B cell (primary cell): ENCODE data around the gene ERMARD. TPM values are rescaled to one million over a fixed set of nuclear protein-coding genes. Genes with fewer than 3 reads are reported as not detected.

ENCODE experiments used
- ATAC-seq: fragments of 200-7000 bp; cut with Tn5 transposase; one replicate; pipeline ENCODE4 v1.10.0; 2021; ENCODE audit warnings: low read depth, mild to moderate bottlenecking, moderate number of reproducible peaks, moderate library complexity
- CTCF ChIA-PET: fragments of 350-600 bp; sonication (Branson Sonifier 250); formaldehyde crosslinking; loops from one replicate; lab custom pipeline; 2021; ENCODE audit warnings: antibody characterized with exemption, inconsistent platforms; lab: Charles Lee
- POLR2A ChIA-PET: fragments of 350-600 bp; sonication (Branson Sonifier 250); formaldehyde crosslinking; loops from one replicate; lab custom pipeline; 2021; ENCODE audit warnings: antibody characterized with exemption; lab: Charles Lee
- DNase-seq: peaks from one replicate; pipeline ENCODE4 v3.0.0; 2013
- H2AFZ ChIP-seq: 2 replicates; pipeline ENCODE4 v1.6.1; 2012; ENCODE audit warnings: mild to moderate bottlenecking, low read depth, low read length; ENCODE audit not compliant: insufficient read depth, poor library complexity, severe bottlenecking
- H3K27ac ChIP-seq, 2 donors: 1 replicate in 1 of 2; 2 replicates in 1 of 2; pipeline ENCODE4 v1.5.1; 2012 to 2013; ENCODE audit warnings: low read length in 2 of 2, mild to moderate bottlenecking in 2 of 2, moderate library complexity in 1 of 2
- H3K27me3 ChIP-seq, 4 experiments: fragments of 200-600 bp in 1 of 4; sonication (generic) in 1 of 4; replicated peaks in 1 of 4; 1 replicate in 2 of 4; 2 replicates in 2 of 4; pipeline versions ENCODE4 v1.6.1 to v1.7.0; 2013 to 2016; ENCODE audit warnings: low read length in 3 of 4, mild to moderate bottlenecking in 2 of 4, mixed read lengths in 1 of 4, moderate library complexity in 1 of 4; ENCODE audit not compliant: insufficient read depth in 4 of 4, control insufficient read depth in 3 of 4; ENCODE audit errors: control extremely low read depth in 1 of 4
- H3K36me3 ChIP-seq, 2 experiments: replicated peaks in 1 of 2; 1 replicate in 1 of 2; 2 replicates in 1 of 2; pipeline versions ENCODE4 v1.6.1 to v1.7.1; 2013; ENCODE audit warnings: low read length in 1 of 2; ENCODE audit not compliant: insufficient read depth in 2 of 2, control insufficient read depth in 1 of 2; ENCODE audit errors: control extremely low read depth in 1 of 2, extremely low read depth in 1 of 2
- H3K4me1 ChIP-seq, 2 donors: fragments of 200-600 bp in 1 of 2; sonication (generic) in 1 of 2; 1 replicate in 1 of 2; 2 replicates in 1 of 2; pipeline versions ENCODE4 v1.5.1 to v1.6.1; 2013 to 2017; ENCODE audit warnings: low read length in 2 of 2; ENCODE audit not compliant: control insufficient read depth in 2 of 2, insufficient read depth in 2 of 2
- H3K4me2 ChIP-seq: replicated peaks from 2 replicates; pipeline ENCODE3; 2012; ENCODE audit warnings: mild to moderate bottlenecking, low read depth, low read length; ENCODE audit not compliant: poor library complexity, severe bottlenecking
- H3K4me3 ChIP-seq, 5 experiments: fragments of 200-600 bp in 1 of 5; sonication (generic) in 1 of 5; 1 replicate in 3 of 5; 2 replicates in 2 of 5; pipeline versions ENCODE4 v1.5.1 to v1.7.0; 2011 to 2016; ENCODE audit warnings: low read length in 4 of 5, mild to moderate bottlenecking in 4 of 5, low read depth in 2 of 5, control low read depth in 1 of 5, moderate library complexity in 1 of 5; ENCODE audit not compliant: insufficient read depth in 1 of 5; ENCODE audit errors: control extremely low read depth in 1 of 5, extremely low read depth in 1 of 5
- H3K79me2 ChIP-seq: fragments of 200-600 bp; sonication (generic); one replicate; pipeline ENCODE4 v1.6.0; 2016; ENCODE audit warnings: low read length; ENCODE audit not compliant: control insufficient read depth, insufficient read depth
- H3K9ac ChIP-seq: fragments of 200-600 bp; sonication (generic); 2 replicates; pipeline ENCODE4 v1.6.1; 2017; ENCODE audit warnings: mild to moderate bottlenecking, low read length, moderate library complexity
- H3K9me3 ChIP-seq, 3 donors: one replicate each; pipeline versions ENCODE4 v1.6.1 to v1.7.1; 2013; ENCODE audit warnings: low read length in 2 of 3; ENCODE audit not compliant: control insufficient read depth in 2 of 3, insufficient read depth in 1 of 3; ENCODE audit errors: control extremely low read depth in 1 of 3
- H4K20me1 ChIP-seq: 2 replicates; pipeline ENCODE4 v1.6.0; 2012; ENCODE audit warnings: mild to moderate bottlenecking, low read length; ENCODE audit not compliant: insufficient read depth, control insufficient read depth, poor library complexity, severe bottlenecking
- H3K27ac Mint-ChIP-seq: one replicate; pipeline ENCODE4 v1.8.0; 2021; ENCODE audit warnings: mixed read lengths
- H3K27me3 Mint-ChIP-seq: one replicate; pipeline ENCODE4 v1.8.0; 2021; ENCODE audit warnings: mixed read lengths
- H3K4me1 Mint-ChIP-seq: one replicate; pipeline ENCODE4 v1.8.0; 2021; ENCODE audit warnings: mixed read lengths
- H3K4me3 Mint-ChIP-seq: one replicate; pipeline ENCODE4 v1.8.0; 2021; ENCODE audit warnings: mixed read lengths
- H3K9me3 Mint-ChIP-seq: one replicate; pipeline ENCODE4 v1.8.0; 2022; ENCODE audit warnings: mixed read lengths; ENCODE audit not compliant: insufficient read depth
- CTCF ChIP-seq: fragments of 200-600 bp; IDR thresholded peaks from one replicate; pipeline ENCODE4 v1.8.0; 2022; ENCODE audit warnings: antibody characterized with exemption, mild to moderate bottlenecking
- EZH2 ChIP-seq: IDR thresholded peaks from 2 replicates; pipeline ENCODE4 v1.6.1; 2012; ENCODE audit warnings: borderline replicate concordance, low read depth, mild to moderate bottlenecking, moderate library complexity, low read length; ENCODE audit not compliant: insufficient read depth, poor library complexity, severe bottlenecking
- WGBS: methylation state at CpG from one replicate; pipeline ENCODE4 v1.1.5; 2013; ENCODE audit warnings: missing lambda C conversion rate; ENCODE audit not compliant: insufficient coverage; 5-methylcytosine and 5-hydroxymethylcytosine counted together
- intact Hi-C: fragments of 100-400 bp; cut with micrococcal nuclease; formaldehyde crosslinking; loops from one replicate; pipeline ENCODE4 v1.10.0; 2022
- polyA plus RNA-seq: library from polyadenylated mRNA; depleted of rRNA; stranded (reverse); fragments of >200 nt; gene quantifications from 2 replicates; pipeline ENCODE4 v1.2.3, GENCODE V29; 2012
- total RNA-seq, 2 donors: library from RNA; stranded (reverse); fragments of 120-200 nt in 1 of 2; gene quantifications; 1 replicate in 1 of 2; 2 replicates in 1 of 2; pipeline versions ENCODE4 v1.2.3 to v1.2.4, GENCODE V29; 2013 to 2022

Gene ERMARD
- total and polyA plus RNA-seq, 2 donors (not counting 1 experiment from before 2014, with no cell fraction given) = 42.8 to 65.1 TPM

DNA sequence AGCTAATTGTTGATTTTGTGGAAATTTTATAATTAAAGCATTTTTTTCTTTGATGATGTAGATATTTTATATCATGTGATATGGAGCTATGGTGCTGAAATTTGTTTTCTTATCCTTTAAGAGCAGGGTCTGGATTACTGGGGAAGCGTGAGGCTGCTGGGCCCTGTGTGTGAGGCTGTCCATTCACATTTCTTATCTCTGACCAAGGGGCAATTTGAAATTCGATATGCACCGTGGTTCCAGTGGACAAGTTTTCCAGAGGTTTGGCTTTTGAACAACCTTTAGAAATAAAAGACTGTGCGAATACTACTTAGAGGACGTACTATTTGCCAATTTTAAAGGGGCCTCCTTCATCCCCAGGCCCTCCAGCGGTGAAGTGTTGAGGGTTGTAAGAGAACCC, 3.7 kb downstream of the ERMARD start:
- ChIA-PET POLR2A (no interaction called here), CTCF (interaction anchor here (1.3 kb wide), 1 partner anchor 53 kb away, joined by 3 read pairs; the partner anchor contains the start of genes C6orf120 and WDR27)
- no peak for TF ChIP-seq EZH2
- no peak for TF ChIP-seq CTCF
- Mint-ChIP-seq H3K27ac (no peak overlapping the region), H3K4me1 (peaks cover 23% of the 10 kb centered on the region), H3K27me3 (no peaks in the 10 kb centered on the region), H3K9me3 (no peaks in the 10 kb centered on the region), H3K4me3 (no peak overlapping the region)
- H3K79me2 ChIP-seq = peaks cover 11% of the 10 kb centered on the region
- H3K9ac ChIP-seq = no peak overlapping the region
- no peak overlapping the region for H3K4me2 ChIP-seq
- H3K36me3 ChIP-seq = peaks cover 0 to 23% of the 10 kb centered on the region in 2 experiments
- no peaks in the 10 kb centered on the region for H3K9me3 ChIP-seq
- intact Hi-C loops = no loop called here
- H3K4me1 ChIP-seq = peaks cover 14 to 19% of the 10 kb centered on the region in 2 donors
- H3K27me3 ChIP-seq = no peaks in the 10 kb centered on the region
- ATAC-seq (no peak), DNase-seq (no peak)
- no peaks in the 10 kb centered on the region for H4K20me1 ChIP-seq
- WGBS = 97% methylated on average over 6 of the region's 6 CpGs
- no peak overlapping the region for H2AFZ ChIP-seq
- H3K27ac ChIP-seq = no peak overlapping the region
- H3K4me3 ChIP-seq = no peak overlapping the region

DNA sequence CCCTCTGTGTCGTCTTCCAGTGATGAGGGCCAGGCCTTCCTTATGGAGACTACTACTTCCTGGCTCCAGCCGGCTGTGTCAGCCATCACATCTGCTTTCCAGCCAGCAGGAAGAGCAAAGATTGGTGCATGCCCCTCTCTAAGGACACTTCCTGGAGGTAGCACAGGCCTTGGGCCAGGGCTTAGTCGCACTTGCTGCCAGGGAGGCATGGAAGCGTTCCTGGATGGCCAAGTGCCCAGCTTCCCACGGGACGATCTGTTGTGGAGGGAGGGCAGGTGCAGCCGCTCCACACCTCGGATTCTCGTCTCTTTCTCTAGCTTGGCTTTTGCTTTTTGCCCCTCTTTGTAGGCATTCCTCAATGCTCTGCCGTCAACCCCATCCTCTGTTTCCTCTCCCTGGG, 11.9 kb downstream of the ERMARD start:
- Mint-ChIP-seq H3K4me1 (no peaks in the 10 kb centered on the region), H3K27me3 (no peaks in the 10 kb centered on the region), H3K4me3 (no peak overlapping the region), H3K27ac (no peak overlapping the region), H3K9me3 (no peaks in the 10 kb centered on the region)
- no peak overlapping the region for H3K4me2 ChIP-seq
- 100% methylated on average over 10 of the region's 10 CpGs for WGBS
- ChIA-PET POLR2A (no interaction called here), CTCF (interaction anchor here (1.1 kb wide), 1 partner anchor 26 kb away, joined by 4 read pairs; no protein-coding TSS in a partner anchor)
- ATAC-seq (no peak), DNase-seq (no peak)
- H4K20me1 ChIP-seq = no peaks in the 10 kb centered on the region
- no peak overlapping the region for H3K27ac ChIP-seq
- no peaks in the 10 kb centered on the region for H3K79me2 ChIP-seq
- H3K9me3 ChIP-seq = no peaks in the 10 kb centered on the region
- TF ChIP-seq EZH2 (no peak), CTCF (no peak)
- H3K4me3 ChIP-seq = no peak overlapping the region
- H3K4me1 ChIP-seq = no peaks in the 10 kb centered on the region
- intact Hi-C loops = no loop called here
- H3K9ac ChIP-seq = no peak overlapping the region
- H3K36me3 ChIP-seq = peaks cover 5 to 79% of the 10 kb centered on the region in 2 experiments
- H3K27me3 ChIP-seq = no peaks in the 10 kb centered on the region
- no peak overlapping the region for H2AFZ ChIP-seq
